Umbilical cord (tissue), 2 donors: ENCODE data around the gene RYR2. TPM values are rescaled to one million over a fixed set of nuclear protein-coding genes. Genes with fewer than 3 reads are reported as not detected.

ENCODE experiments used
- DNase-seq: peaks from one replicate; pipeline ENCODE4 v3.0.0-alpha.2; 2015; ENCODE audit warnings: low spot score
- total RNA-seq: library from RNA; depleted of rRNA; stranded (reverse); fragments of >200 nt; gene quantifications from one replicate; pipeline ENCODE4 v1.2.3, GENCODE V29; 2014; ENCODE audit warnings: low replicate concordance; ENCODE audit not compliant: insufficient read depth

Gene RYR2
- total RNA-seq: 24.8 TPM

GRCh38 chr1:237041795-237042525 lies at the start of gene RYR2:
Gene RYR2 (plus strand): TSS chr1:237042184. CDS start chr1:237042522, 338 bp downstream.
- DNase-seq: peak; percentile 59

GRCh38 chr1:236992449-236992848 lies 49.5 kb upstream of the RYR2 start:
- DNase-seq: no peak

- DNase-seq: no peak
These were observed 47.5 kb upstream of the RYR2 start for GRCh38 chr1:236994450-236994849.

- DNase-seq: no peak
These were observed 44.6 kb upstream of the RYR2 start for GRCh38 chr1:236997361-236997760.

GRCh38 chr1:236997882-236998281 lies 44.1 kb upstream of the RYR2 start:
- DNase-seq: no peak

GRCh38 chr1:236998546-236998945 lies 43.4 kb upstream of the RYR2 start:
- DNase-seq: no peak

- DNase-seq: no peak
These were observed 41.8 kb upstream of the RYR2 start for GRCh38 chr1:237000191-237000590.

GRCh38 chr1:237003516-237003915 lies 38.5 kb upstream of the RYR2 start:
- DNase-seq: no peak

- DNase-seq: no peak
These were observed 37.9 kb upstream of the RYR2 start, which contains the start of gene MT1HL1 for GRCh38 chr1:237004116-237004515. Gene MT1HL1 (minus strand): TSS chr1:237004441. CDS start chr1:237004372, 69 bp downstream.

GRCh38 chr1:237005674-237006073 lies 36.3 kb upstream of the RYR2 start:
- DNase-seq: no peak

- DNase-seq: no peak
These were observed 34.7 kb upstream of the RYR2 start for GRCh38 chr1:237007147-237007881.

- DNase-seq: no peak
These were observed 32.4 kb upstream of the RYR2 start for GRCh38 chr1:237009611-237010010.

- peak; percentile 31 for DNase-seq
These were observed 30.6 kb upstream of the RYR2 start for GRCh38 chr1:237011432-237011831.

GRCh38 chr1:237012361-237012760 lies 29.6 kb upstream of the RYR2 start:
- DNase-seq: no peak

GRCh38 chr1:237012788-237013383 lies 29.1 kb upstream of the RYR2 start:
- DNase-seq: peak; percentile 71

- no peak for DNase-seq
These were observed 28.4 kb upstream of the RYR2 start for GRCh38 chr1:237013608-237014007.

GRCh38 chr1:237016626-237017025 lies 25.4 kb upstream of the RYR2 start:
- DNase-seq: no peak

GRCh38 chr1:237018896-237019295 lies 23.1 kb upstream of the RYR2 start:
- DNase-seq: no peak

- DNase-seq: no peak
These were observed 16.5 kb upstream of the RYR2 start for GRCh38 chr1:237025358-237026074.

- no peak for DNase-seq
These were observed 12.7 kb upstream of the RYR2 start for GRCh38 chr1:237029240-237029639.

- no peak for DNase-seq
These were observed 12.0 kb upstream of the RYR2 start for GRCh38 chr1:237029850-237030535.
